ENCODE measurements around the gene TULP1.

The TULP1 gene

DNA sequence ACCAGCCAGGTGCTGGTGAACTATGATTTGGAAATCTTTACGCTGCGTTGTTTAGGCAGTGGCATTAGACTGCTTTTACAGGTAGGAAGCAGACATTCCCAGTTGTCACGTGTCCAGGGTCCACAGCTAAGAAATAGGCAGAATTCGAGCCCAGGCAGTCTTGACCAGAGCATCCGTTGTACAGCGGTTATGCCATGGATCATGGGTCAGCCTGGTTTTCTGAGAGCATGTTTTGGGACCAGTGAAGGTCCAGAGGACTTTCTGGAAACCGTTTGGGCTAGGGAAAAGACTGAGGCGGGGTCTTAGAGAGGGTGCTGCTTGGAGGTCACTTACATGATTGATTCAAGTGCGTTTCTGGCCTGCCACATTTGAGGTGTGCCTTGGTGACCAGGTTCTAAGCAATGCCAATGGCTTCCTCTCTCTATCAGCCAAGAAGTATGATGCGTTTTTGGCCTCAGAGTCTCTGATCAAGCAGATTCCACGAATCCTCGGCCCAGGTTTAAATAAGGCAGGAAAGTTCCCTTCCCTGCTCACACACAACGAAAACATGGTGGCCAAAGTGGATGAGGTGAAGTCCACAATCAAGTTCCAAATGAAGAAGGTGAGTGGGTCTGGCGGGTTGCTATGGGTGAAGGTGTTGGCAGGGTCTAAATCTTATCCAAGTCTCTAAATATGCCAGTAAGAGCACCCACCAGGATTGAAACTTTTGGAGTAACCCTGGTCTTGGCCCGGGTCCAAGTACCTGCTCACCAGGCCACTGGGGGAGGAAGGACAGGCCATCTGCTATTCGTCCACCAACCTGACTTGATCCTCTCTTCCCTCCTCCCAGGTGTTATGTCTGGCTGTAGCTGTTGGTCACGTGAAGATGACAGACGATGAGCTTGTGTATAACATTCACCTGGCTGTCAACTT lies 42.7 kb downstream of the TULP1 start:
- H3K27me3 ChIP-seq: no peaks in the 10 kb centered on the region
- no peak overlapping the region for H3K27ac ChIP-seq
- no peaks in the 10 kb centered on the region for H3K36me3 ChIP-seq
- TF ChIP-seq, protein P1, sequence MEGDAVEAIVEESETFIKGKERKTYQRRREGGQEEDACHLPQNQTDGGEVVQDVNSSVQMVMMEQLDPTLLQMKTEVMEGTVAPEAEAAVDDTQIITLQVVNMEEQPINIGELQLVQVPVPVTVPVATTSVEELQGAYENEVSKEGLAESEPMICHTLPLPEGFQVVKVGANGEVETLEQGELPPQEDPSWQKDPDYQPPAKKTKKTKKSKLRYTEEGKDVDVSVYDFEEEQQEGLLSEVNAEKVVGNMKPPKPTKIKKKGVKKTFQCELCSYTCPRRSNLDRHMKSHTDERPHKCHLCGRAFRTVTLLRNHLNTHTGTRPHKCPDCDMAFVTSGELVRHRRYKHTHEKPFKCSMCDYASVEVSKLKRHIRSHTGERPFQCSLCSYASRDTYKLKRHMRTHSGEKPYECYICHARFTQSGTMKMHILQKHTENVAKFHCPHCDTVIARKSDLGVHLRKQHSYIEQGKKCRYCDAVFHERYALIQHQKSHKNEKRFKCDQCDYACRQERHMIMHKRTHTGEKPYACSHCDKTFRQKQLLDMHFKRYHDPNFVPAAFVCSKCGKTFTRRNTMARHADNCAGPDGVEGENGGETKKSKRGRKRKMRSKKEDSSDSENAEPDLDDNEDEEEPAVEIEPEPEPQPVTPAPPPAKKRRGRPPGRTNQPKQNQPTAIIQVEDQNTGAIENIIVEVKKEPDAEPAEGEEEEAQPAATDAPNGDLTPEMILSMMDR (IDR thresholded peaks at IDR 0.05): no peak
- H3K4me1 ChIP-seq (ENCODE audit: control insufficient read depth in 1 of 2, insufficient read depth in 1 of 2, low read depth in 1 of 2, low read length in 1 of 2): peaks cover 19 to 22% of the 10 kb centered on the region in 2 experiments
- no peaks in the 10 kb centered on the region for H3K9me3 ChIP-seq
- H3K4me3 ChIP-seq (ENCODE audit: low read depth in 1 of 2, low read length in 1 of 2): no peak overlapping the region

DNA sequence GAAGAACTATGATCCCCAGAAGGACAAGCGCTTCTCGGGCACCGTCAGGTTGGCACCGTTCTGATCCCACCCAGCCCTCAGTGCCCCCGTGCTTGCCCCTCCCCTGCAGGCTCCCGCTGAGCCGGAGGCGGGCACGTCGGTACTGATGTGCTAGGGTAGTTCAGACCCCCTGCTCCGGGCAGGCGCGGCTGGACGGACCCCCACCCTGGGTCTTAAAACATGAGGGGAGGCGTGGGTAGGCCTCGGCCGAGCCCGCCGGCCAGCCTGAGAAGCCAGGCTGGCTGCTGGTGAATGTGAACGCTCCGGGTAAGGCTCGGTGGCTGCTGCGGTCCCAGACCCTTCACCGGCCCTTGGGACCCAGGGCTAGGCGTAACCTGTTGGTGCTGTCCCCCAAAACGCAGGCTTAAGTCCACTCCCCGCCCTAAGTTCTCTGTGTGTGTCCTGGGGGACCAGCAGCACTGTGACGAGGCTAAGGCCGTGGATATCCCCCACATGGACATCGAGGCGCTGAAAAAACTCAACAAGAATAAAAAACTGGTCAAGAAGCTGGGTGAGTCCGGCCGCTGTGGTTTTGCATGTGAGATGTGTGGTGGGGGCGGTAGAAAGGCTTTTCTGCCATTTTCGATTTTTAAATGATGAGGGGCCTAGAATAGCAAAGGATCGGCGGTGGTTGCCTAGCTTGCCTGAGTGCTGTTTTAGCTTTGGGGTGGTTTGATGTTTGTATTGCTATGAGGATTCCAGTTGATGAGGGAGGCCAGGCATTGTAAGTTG lies 43.5 kb downstream of the TULP1 start:
- peak overlapping the region; percentile 62 to 98 for H3K4me3 ChIP-seq (ENCODE audit: low read depth in 1 of 2, low read length in 1 of 2)
- H3K27ac ChIP-seq: peak overlapping the region; percentile 70
- no peaks in the 10 kb centered on the region for H3K36me3 ChIP-seq
- TF ChIP-seq, protein P1 (IDR thresholded peaks at IDR 0.05): no peak
- peaks cover 19 to 22% of the 10 kb centered on the region in 2 experiments for H3K4me1 ChIP-seq (ENCODE audit: control insufficient read depth in 1 of 2, insufficient read depth in 1 of 2, low read depth in 1 of 2, low read length in 1 of 2)
- no peaks in the 10 kb centered on the region for H3K27me3 ChIP-seq
- H3K9me3 ChIP-seq: no peaks in the 10 kb centered on the region

- no peaks in the 10 kb centered on the region for H3K27me3 ChIP-seq
- peak within 1 kb of the TSS; percentile 62 to 98 for H3K4me3 ChIP-seq (ENCODE audit: low read depth in 1 of 2, low read length in 1 of 2)
- H3K4me1 ChIP-seq (ENCODE audit: control insufficient read depth in 1 of 2, insufficient read depth in 1 of 2, low read depth in 1 of 2, low read length in 1 of 2): peaks cover 19 to 22% of the 10 kb centered on the region in 2 experiments
- H3K36me3 ChIP-seq: peaks cover 5% of the 10 kb centered on the region
- H3K9me3 ChIP-seq: no peaks in the 10 kb centered on the region
- TF ChIP-seq, protein P1 (IDR thresholded peaks at IDR 0.05): peak; percentile 89
- peak within 1 kb of the TSS; percentile 70 for H3K27ac ChIP-seq
These were observed 44.3 kb downstream of the TULP1 start, which contains the start of gene RPL10A for GRCh38 chr6:35468181-35468979. TSS of gene RPL10A (plus strand) at chr6:35468401. CDS start at chr6:35468435, 34 bp downstream.

DNA sequence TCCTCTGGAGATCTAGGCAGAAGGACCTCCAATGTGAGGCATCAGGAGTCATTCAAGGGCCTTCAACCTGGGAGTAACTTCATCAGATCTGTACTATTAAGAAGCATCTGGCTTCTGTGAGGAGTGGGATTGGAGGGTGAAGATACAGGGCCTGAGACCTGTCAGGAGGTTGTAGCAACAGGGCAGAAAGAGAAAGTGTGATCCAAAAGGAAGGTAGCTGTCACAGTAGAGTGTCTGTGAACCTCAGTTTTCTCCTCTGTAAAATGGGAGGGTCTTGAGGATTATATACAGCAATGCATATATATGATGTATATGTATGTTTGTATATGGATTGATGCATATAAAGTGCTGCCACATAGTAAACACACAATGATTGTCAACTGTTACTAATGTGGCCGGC lies 47.0 kb downstream of the TULP1 start:
- peaks cover 19 to 22% of the 10 kb centered on the region in 2 experiments for H3K4me1 ChIP-seq (ENCODE audit: control insufficient read depth in 1 of 2, insufficient read depth in 1 of 2, low read depth in 1 of 2, low read length in 1 of 2)
- H3K9me3 ChIP-seq: no peaks in the 10 kb centered on the region
- peaks cover 19% of the 10 kb centered on the region for H3K36me3 ChIP-seq
- no peak overlapping the region for H3K4me3 ChIP-seq (ENCODE audit: low read depth in 1 of 2, low read length in 1 of 2)
- TF ChIP-seq, protein P1 (IDR thresholded peaks at IDR 0.05): no peak
- no peaks in the 10 kb centered on the region for H3K27me3 ChIP-seq
- H3K27ac ChIP-seq: no peak overlapping the region

DNA sequence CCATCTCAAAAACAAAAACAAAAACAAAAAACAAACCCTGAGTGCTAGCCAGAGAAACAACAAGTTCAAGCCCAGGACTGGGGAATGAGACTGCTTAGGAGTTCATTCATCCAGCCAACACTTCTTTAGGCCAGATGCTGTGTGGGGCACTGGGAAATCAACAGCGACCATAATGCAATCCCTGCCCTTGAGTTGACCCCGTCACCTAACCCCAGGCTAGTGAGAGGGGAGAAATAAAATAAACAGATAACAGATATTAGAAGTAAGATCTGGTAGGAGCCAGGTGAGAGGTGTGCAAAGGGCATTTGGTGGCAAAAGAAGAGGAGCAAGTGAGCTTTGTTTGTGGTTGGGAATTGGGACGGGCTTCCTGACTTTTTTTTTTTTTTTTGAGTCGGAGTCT lies 49.4 kb downstream of the TULP1 start:
- H3K4me1 ChIP-seq (ENCODE audit: control insufficient read depth in 1 of 2, insufficient read depth in 1 of 2, low read depth in 1 of 2, low read length in 1 of 2): peaks cover 6 to 8% of the 10 kb centered on the region in 2 experiments
- no peaks in the 10 kb centered on the region for H3K27me3 ChIP-seq
- no peaks in the 10 kb centered on the region for H3K9me3 ChIP-seq
- no peak overlapping the region for H3K27ac ChIP-seq
- H3K36me3 ChIP-seq: peaks cover 33% of the 10 kb centered on the region
- H3K4me3 ChIP-seq (ENCODE audit: low read depth in 1 of 2, low read length in 1 of 2): no peak overlapping the region
- TF ChIP-seq, protein P1 (IDR thresholded peaks at IDR 0.05): no peak

Data from neutrophil (primary cell).